GM12878 (cell line): Measurements from ENCODE around the gene PRRT1. TPM values are rescaled to one million over a fixed set of nuclear protein-coding genes. Genes with fewer than 3 reads are reported as not detected.

ENCODE experiments used
- ATAC-seq: fragments of 200-7000 bp; cut with Tn5 transposase; 3 replicates; pipeline ENCODE4 v1.9.1; 2020; ENCODE audit warnings: mild to moderate bottlenecking, moderate library complexity
- BruUV-seq: library from RNA; stranded (reverse); fragments of 400-500 nt; replicated peaks from 2 replicates; lab custom pipeline; 2021; lab: Mats Ljungman, UMichigan
- CTCF ChIA-PET: fragments of 300-600 bp; sonication (Branson Sonifier 250); formaldehyde crosslinking; extraction: SDS; loops from one replicate; lab custom pipeline; 2021; ENCODE audit warnings: inconsistent platforms; lab: Yijun Ruan, JAX
- POLR2A ChIA-PET: fragments of 350-600 bp; formaldehyde crosslinking; extraction: SDS; loops from one replicate; lab custom pipeline; 2021; ENCODE audit warnings: inconsistent platforms; lab: Charles Lee
- RAD21 ChIA-PET: fragments of 300-600 bp; sonication (Branson Sonifier 250); formaldehyde crosslinking; loops from one replicate; lab custom pipeline; 2023; ENCODE audit warnings: antibody characterized with exemption; ENCODE audit not compliant: unreplicated experiment; lab: Charles Lee
- SMC1A ChIA-PET: fragments of 300-600 bp; sonication (Branson Sonifier 250); formaldehyde crosslinking; loops from one replicate; lab custom pipeline; 2023; ENCODE audit not compliant: unreplicated experiment, uncharacterized antibody; lab: Charles Lee
- DNase-seq: peaks from one replicate; pipeline ENCODE4 v3.0.0-alpha.2; 2011; ENCODE audit warnings: low read depth, low spot score
- FAIRE-seq: peaks from 3 replicates; lab custom pipeline; 2011; peaks lifted over from hg19 to GRCh38; lab: Jason Lieb, UNC
- H2AFZ ChIP-seq: 2 replicates; pipeline ENCODE4 v1.6.0; 2011; ENCODE audit warnings: low read depth, low read length, control low read depth; ENCODE audit not compliant: control insufficient read depth
- H3K27ac ChIP-seq: 2 replicates; pipeline ENCODE4 v1.5.1; 2011; ENCODE audit warnings: control low read depth; ENCODE audit not compliant: control insufficient read depth, insufficient read depth
- H3K27me3 ChIP-seq, 2 experiments: replicated peaks in 1 of 2; 2 replicates each; pipeline versions ENCODE4 v1.6.0 to v1.6.1; 2011; ENCODE audit warnings: low read length in 1 of 2; ENCODE audit not compliant: control insufficient read depth in 2 of 2, insufficient read depth in 2 of 2
- H3K36me3 ChIP-seq, 2 experiments: 2 replicates each; pipeline ENCODE4 v1.5.1; 2011; ENCODE audit warnings: low read length in 1 of 2; ENCODE audit not compliant: control insufficient read depth in 2 of 2, insufficient read depth in 2 of 2
- H3K4me1 ChIP-seq: 2 replicates; pipeline ENCODE4 v1.6.1; 2011; ENCODE audit warnings: mild to moderate bottlenecking, low read length, moderate library complexity, mixed read lengths; ENCODE audit not compliant: control insufficient read depth, insufficient read depth
- H3K4me2 ChIP-seq: 2 replicates; pipeline ENCODE4 v1.6.0; 2011; ENCODE audit warnings: control low read depth; ENCODE audit not compliant: control insufficient read depth, insufficient read depth
- H3K4me3 ChIP-seq: fragments of 200-600 bp; sonication (generic); 2 replicates; pipeline ENCODE4 v1.5.1; 2016
- H3K79me2 ChIP-seq: 2 replicates; pipeline ENCODE4 v1.6.0; 2011; ENCODE audit warnings: low read length; ENCODE audit not compliant: control insufficient read depth, insufficient read depth
- H3K9ac ChIP-seq: 2 replicates; pipeline ENCODE4 v1.8.0; 2011; ENCODE audit warnings: low read length, control low read depth, mixed read lengths; ENCODE audit not compliant: control insufficient read depth, insufficient read depth
- H3K9me3 ChIP-seq: replicated peaks from 3 replicates; pipeline ENCODE4 v1.5.1; 2011; ENCODE audit warnings: mild to moderate bottlenecking, low read length; ENCODE audit not compliant: control insufficient read depth, insufficient read depth
- H4K20me1 ChIP-seq: 2 replicates; pipeline ENCODE4 v1.6.0; 2011; ENCODE audit not compliant: control insufficient read depth, insufficient read depth
- CEBPB ChIP-seq, 2 experiments: fragments of 150-350 bp in 1 of 2; IDR thresholded peaks; 2 replicates each; pipeline ENCODE4 v1.6.1; 2012 to 2014; ENCODE audit warnings: low read depth in 2 of 2, low read length in 2 of 2, borderline replicate concordance in 1 of 2, inconsistent platforms in 1 of 2
- CHD2 ChIP-seq: IDR thresholded peaks from 2 replicates; pipeline ENCODE4 v1.6.1; 2011; ENCODE audit warnings: low read depth, low read length, improper control_type of control experiment, borderline replicate concordance
- CHD4 ChIP-seq: fragments of 200-600 bp; sonication (generic); IDR thresholded peaks from 2 replicates; pipeline ENCODE4 v1.6.1; 2016; ENCODE audit warnings: mild to moderate bottlenecking
- EGR1 ChIP-seq, 2 experiments: IDR thresholded peaks; 1 replicate in 1 of 2; 2 replicates in 1 of 2; pipeline ENCODE4 v1.6.1; 2011 to 2012; ENCODE audit warnings: low read depth in 2 of 2, low read length in 2 of 2, borderline replicate concordance in 1 of 2, mild to moderate bottlenecking in 1 of 2, moderate library complexity in 1 of 2
- ETV6 ChIP-seq, 2 experiments: fragments of 450-650 bp in 1 of 2; IDR thresholded peaks in 1 of 2; conservative IDR thresholded peaks in 1 of 2; 2 replicates each; pipeline ENCODE4 v1.6.1; 2014; ENCODE audit warnings: antibody characterized with exemption in 1 of 2, borderline replicate concordance in 1 of 2, low read depth in 1 of 2, mild to moderate bottlenecking in 1 of 2, moderate library complexity in 1 of 2
- MEF2A ChIP-seq: IDR thresholded peaks from 2 replicates; pipeline ENCODE4 v1.6.1; 2011; ENCODE audit warnings: low read depth, mild to moderate bottlenecking, low read length, moderate library complexity; ENCODE audit not compliant: insufficient read depth
- MEF2B ChIP-seq: fragments of 450-650 bp; IDR thresholded peaks from 2 replicates; pipeline ENCODE4 v1.6.1; 2018; ENCODE audit warnings: mild to moderate bottlenecking, moderate library complexity; ENCODE audit not compliant: partially characterized antibody, poor library complexity, severe bottlenecking
- NR2C1 ChIP-seq: fragments of 450-650 bp; IDR thresholded peaks from 2 replicates; pipeline ENCODE4 v1.6.1; 2017; ENCODE audit warnings: antibody characterized with exemption, mild to moderate bottlenecking, moderate library complexity
- NR2C2 ChIP-seq: IDR thresholded peaks from 2 replicates; pipeline ENCODE4 v1.6.1; 2011; ENCODE audit warnings: borderline replicate concordance, low read depth; ENCODE audit not compliant: control insufficient read depth, insufficient read length
- RFX5 ChIP-seq: IDR thresholded peaks from 2 replicates; pipeline ENCODE4 v1.6.1; 2011; ENCODE audit warnings: low read depth, low read length, improper control_type of control experiment
- TCF3 ChIP-seq: IDR thresholded peaks from 2 replicates; pipeline ENCODE4 v1.6.1; 2012; ENCODE audit warnings: low read depth, mild to moderate bottlenecking, low read length, borderline replicate concordance; ENCODE audit not compliant: insufficient read depth
- ZNF622 ChIP-seq: fragments of 450-650 bp; IDR thresholded peaks from 2 replicates; pipeline ENCODE4 v1.6.1; 2017; ENCODE audit warnings: mild to moderate bottlenecking, inconsistent platforms
- WGBS: methylation state at CpG from one replicate; pipeline ENCODE4 v1.1.6; 2016; ENCODE audit warnings: low lambda C conversion rate; ENCODE audit not compliant: insufficient replicate concordance, insufficient coverage; ENCODE audit errors: missing lambda C conversion rate; 5-methylcytosine and 5-hydroxymethylcytosine counted together
- in situ Hi-C: fragments of 300-500 bp; cut with MboI; formaldehyde crosslinking; loops from 9 replicates; pipeline ENCODE4 v1.14.3; 2018; ENCODE audit warnings: mixed read lengths
- intact Hi-C: fragments of 100-400 bp; cut with micrococcal nuclease; formaldehyde crosslinking; loops from one replicate; pipeline ENCODE4 v1.14.2; 2022; ENCODE audit not compliant: unreplicated experiment
- polyA plus RNA-seq, 11 experiments: library from polyadenylated mRNA; depleted of rRNA in 4 of 11; unstranded in 6 of 11; stranded (reverse) in 5 of 11; fragments of >200 nt; fragmentation: Nextera tagmentation in 4 of 11; fragmentation: Illumina TruSeq in 1 of 11; extraction: Ambion mirVana in 4 of 11; extraction: Trizol in 1 of 11; gene quantifications; 1 replicate in 1 of 11; 2 replicates in 10 of 11; pipeline versions ENCODE4 v1.2.1 to v1.2.3, GENCODE V29; 2011 to 2016; ENCODE audit warnings: inconsistent platforms in 2 of 11, missing spikeins in 2 of 11, low read depth in 1 of 11
- total RNA-seq, 4 experiments: library from RNA; depleted of rRNA in 3 of 4; stranded (reverse); fragments of >200 nt in 3 of 4; fragmentation: Illumina TruSeq in 1 of 4; extraction: Trizol in 1 of 4; gene quantifications; 2 replicates each; pipeline versions ENCODE4 v1.2.1 to v1.2.3, GENCODE V29; 2013 to 2021
- TF ChIP-seq, protein P1 (sequence below), 3 experiments: IDR thresholded peaks in 2 of 3; conservative IDR thresholded peaks in 1 of 3; 2 replicates each; pipeline ENCODE4 v1.5.1; 2011; ENCODE audit warnings: low read depth in 3 of 3, low read length in 3 of 3, mild to moderate bottlenecking in 3 of 3, control low read depth in 2 of 3, moderate library complexity in 2 of 3, inconsistent platforms in 1 of 3, mixed read lengths in 1 of 3; ENCODE audit not compliant: control insufficient read depth in 2 of 3, insufficient read depth in 1 of 3; ENCODE audit errors: extremely low read depth in 1 of 3
- TF ChIP-seq, protein P2 (sequence below): IDR thresholded peaks from 2 replicates; pipeline ENCODE4 v1.6.1; 2012; ENCODE audit warnings: low read depth, low read length, improper control_type of control experiment

The PRRT1 gene
- total and polyA plus RNA-seq, 10 of the 15 experiments (the other 5 are each of a cell fraction or from before 2014, with no cell fraction given) = 0.04 to 0.15 (median 0.10) TPM; not detected in 6

DNA sequence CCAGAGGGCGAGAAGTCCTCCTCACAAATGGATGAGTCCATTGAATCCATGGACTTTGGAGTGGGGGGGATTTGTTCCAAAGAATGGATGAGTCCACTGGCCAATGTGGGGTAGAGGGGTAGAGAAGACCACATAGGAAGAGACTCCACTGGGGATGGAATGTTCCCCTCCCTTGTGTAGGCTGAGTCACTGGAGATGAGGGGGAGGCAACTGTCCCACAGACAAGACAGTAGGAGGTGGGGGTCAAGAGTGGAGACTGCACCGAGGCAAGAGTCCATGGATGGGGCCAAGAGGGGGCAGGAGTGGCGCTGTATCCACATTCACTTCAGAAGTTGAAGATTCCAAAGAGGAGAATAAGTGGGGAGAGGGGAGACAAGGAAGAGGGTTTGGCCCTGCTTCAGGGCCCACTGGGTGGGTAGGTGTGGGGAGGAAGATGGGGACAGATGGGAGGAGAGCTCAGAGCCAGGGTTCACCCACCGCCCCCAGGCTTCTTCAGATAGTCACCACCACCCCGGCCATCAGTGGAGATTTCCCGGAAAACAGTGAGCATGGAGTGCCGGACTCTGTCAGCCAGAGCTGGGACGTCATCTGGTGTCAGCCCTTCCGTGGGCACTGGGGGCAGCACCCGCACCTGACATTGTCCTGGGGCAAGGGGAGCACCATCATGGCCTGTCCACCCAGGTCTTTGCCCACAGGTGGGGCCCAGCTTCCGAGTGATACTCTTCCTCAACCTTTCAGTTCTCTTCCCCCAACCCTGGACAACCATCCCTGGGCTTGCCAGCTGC lies 17.3 kb upstream of the PRRT1 start:
- H2AFZ ChIP-seq = no peak overlapping the region
- ATAC-seq (no peak), DNase-seq (no peak), FAIRE-seq (no peak)
- H3K79me2 ChIP-seq = no peaks in the 10 kb centered on the region
- no peak overlapping the region for H3K27ac ChIP-seq
- H3K27me3 ChIP-seq = no peaks in the 10 kb centered on the region
- POLR2A ChIA-PET = no interaction called here
- H3K9ac ChIP-seq = no peak overlapping the region
- no peaks in the 10 kb centered on the region for H4K20me1 ChIP-seq
- BruUV-seq = no TSS peak
- RAD21 ChIA-PET = no interaction called here
- 86% methylated on average over 11 of the region's 11 CpGs for WGBS
- intact Hi-C loops (no loop called here), in situ Hi-C loops (no loop called here)
- TF ChIP-seq, protein P1, sequence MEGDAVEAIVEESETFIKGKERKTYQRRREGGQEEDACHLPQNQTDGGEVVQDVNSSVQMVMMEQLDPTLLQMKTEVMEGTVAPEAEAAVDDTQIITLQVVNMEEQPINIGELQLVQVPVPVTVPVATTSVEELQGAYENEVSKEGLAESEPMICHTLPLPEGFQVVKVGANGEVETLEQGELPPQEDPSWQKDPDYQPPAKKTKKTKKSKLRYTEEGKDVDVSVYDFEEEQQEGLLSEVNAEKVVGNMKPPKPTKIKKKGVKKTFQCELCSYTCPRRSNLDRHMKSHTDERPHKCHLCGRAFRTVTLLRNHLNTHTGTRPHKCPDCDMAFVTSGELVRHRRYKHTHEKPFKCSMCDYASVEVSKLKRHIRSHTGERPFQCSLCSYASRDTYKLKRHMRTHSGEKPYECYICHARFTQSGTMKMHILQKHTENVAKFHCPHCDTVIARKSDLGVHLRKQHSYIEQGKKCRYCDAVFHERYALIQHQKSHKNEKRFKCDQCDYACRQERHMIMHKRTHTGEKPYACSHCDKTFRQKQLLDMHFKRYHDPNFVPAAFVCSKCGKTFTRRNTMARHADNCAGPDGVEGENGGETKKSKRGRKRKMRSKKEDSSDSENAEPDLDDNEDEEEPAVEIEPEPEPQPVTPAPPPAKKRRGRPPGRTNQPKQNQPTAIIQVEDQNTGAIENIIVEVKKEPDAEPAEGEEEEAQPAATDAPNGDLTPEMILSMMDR (IDR thresholded peaks at IDR 0.05 in 2 of 3, conservative IDR thresholded peaks at IDR 0.05 in 1 of 3; ENCODE audit: control insufficient read depth in 2 of 3, extremely low read depth in 1 of 3, insufficient read depth in 1 of 3, low read depth in 3 of 3, low read length in 3 of 3) = peak in 1 of 3 experiments; percentile 3; a peak in 1 of 6 replicates
- no peak for TF ChIP-seq TCF3
- H3K4me2 ChIP-seq = no peak overlapping the region
- no peaks in the 10 kb centered on the region for H3K9me3 ChIP-seq
- CTCF ChIA-PET = interaction anchor here (1.6 kb wide), 1 partner anchor 10 kb away, joined by 4 read pairs; no protein-coding TSS in a partner anchor
- H3K36me3 ChIP-seq = peaks cover 0 to 3% of the 10 kb centered on the region in 2 experiments; a peak in 1 of 4 replicates
- SMC1A ChIA-PET = no interaction called here
- no peaks in the 10 kb centered on the region for H3K4me1 ChIP-seq
- no peak overlapping the region for H3K4me3 ChIP-seq

DNA sequence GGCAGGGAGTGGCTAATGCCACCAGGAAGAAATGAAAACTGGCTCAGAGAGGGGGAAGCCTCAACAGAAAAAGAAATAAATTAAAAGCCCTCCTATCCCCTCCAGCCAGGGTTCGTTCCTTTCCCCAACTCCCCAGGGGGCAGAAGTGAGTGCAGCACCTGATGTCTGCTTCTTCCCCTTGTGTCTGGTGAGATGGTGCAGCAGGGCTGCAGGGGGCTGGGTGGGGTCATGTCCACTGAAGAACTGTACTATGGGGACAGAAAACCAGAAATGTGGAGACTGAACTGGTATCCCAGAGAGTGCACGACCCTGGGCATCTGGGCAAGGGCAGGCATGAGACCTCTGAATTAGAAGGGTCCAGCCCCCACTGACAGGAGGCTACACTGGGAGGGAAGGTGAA lies 16.6 kb upstream of the PRRT1 start:
- no peaks in the 10 kb centered on the region for H3K79me2 ChIP-seq
- no peaks in the 10 kb centered on the region for H3K4me1 ChIP-seq
- 26% methylated on average over 2 of the region's 2 CpGs for WGBS
- H3K9me3 ChIP-seq = no peaks in the 10 kb centered on the region
- CTCF ChIA-PET = no interaction called here
- in situ Hi-C loops = no loop called here
- H3K36me3 ChIP-seq = peaks cover 0 to 3% of the 10 kb centered on the region in 2 experiments; a peak in 1 of 4 replicates
- H3K4me2 ChIP-seq = no peak overlapping the region
- H3K9ac ChIP-seq = no peak overlapping the region
- SMC1A ChIA-PET = no interaction called here
- H3K27me3 ChIP-seq = no peaks in the 10 kb centered on the region
- FAIRE-seq = no peak
- no peak overlapping the region for H3K4me3 ChIP-seq
- no peaks in the 10 kb centered on the region; the same call in 1 of the 2 replicates for H4K20me1 ChIP-seq
- POLR2A ChIA-PET = no interaction called here
- H2AFZ ChIP-seq = no peak overlapping the region
- no peak overlapping the region for H3K27ac ChIP-seq
- intact Hi-C loops = no loop called here
- RAD21 ChIA-PET = no interaction called here
- ATAC-seq = no peak
- no peak for DNase-seq
- BruUV-seq = TSS peak; percentile 73
- TF ChIP-seq CHD2 = no peak
- TF ChIP-seq NR2C1 = no peak
- TF ChIP-seq ZNF622 = no peak
- TF ChIP-seq CHD4 = no peak
- no peak for TF ChIP-seq CEBPB (IDR thresholded peaks at IDR 0.05; ENCODE audit: borderline replicate concordance in 1 of 2, low read depth in 2 of 2, low read length in 2 of 2)
- no peak for TF ChIP-seq NR2C2
- TF ChIP-seq, protein P2, sequence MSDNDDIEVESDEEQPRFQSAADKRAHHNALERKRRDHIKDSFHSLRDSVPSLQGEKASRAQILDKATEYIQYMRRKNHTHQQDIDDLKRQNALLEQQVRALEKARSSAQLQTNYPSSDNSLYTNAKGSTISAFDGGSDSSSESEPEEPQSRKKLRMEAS = no peak
- no peak for TF ChIP-seq RFX5
- no peak for TF ChIP-seq EGR1 (IDR thresholded peaks at IDR 0.05; ENCODE audit: borderline replicate concordance in 1 of 2, low read depth in 2 of 2, low read length in 2 of 2)
- no peak for TF ChIP-seq MEF2B
- no peak for TF ChIP-seq MEF2A
- TF ChIP-seq ETV6 (conservative IDR thresholded peaks at IDR 0.05 in 1 of 2, IDR thresholded peaks at IDR 0.05 in 1 of 2; ENCODE audit: borderline replicate concordance in 1 of 2, low read depth in 1 of 2) = no peak
